ENCODE measurements around the gene RIMBP3C. TPM values are rescaled to one million over a fixed set of nuclear protein-coding genes. Genes with fewer than 3 reads are reported as not detected.

RIMBP3C gene
- total RNA-seq, 1 experiment from 2014 or later = 1.9 TPM

Other genes starting within 250 kb of the RIMBP3C start
- 0.87 and 1.0 TPM in 2 replicates for gene RIMBP3B, start 167.7 kb downstream of the RIMBP3C start, total RNA-seq (2021)
- 11.3 and 13.1 TPM in 2 replicates for gene HIC2, start 134.1 kb downstream of the RIMBP3C start, total RNA-seq (2021)
- gene TMEM191C, start 84.1 kb downstream of the RIMBP3C start, total RNA-seq (2021) = 0.82 and 1.7 TPM in 2 replicates
- gene UBE2L3, start 16.3 kb upstream of the RIMBP3C start, total RNA-seq (2021) = 111 and 118 TPM in 2 replicates
- gene YDJC, start 78.6 kb upstream of the RIMBP3C start, total RNA-seq (2021) = 33.8 and 37.0 TPM in 2 replicates
- gene CCDC116, start 81.3 kb upstream of the RIMBP3C start, total RNA-seq (2021) = 1.3 and 2.3 TPM in 2 replicates
- 50.1 and 55.3 TPM in 2 replicates for gene SDF2L1, start 90.8 kb upstream of the RIMBP3C start, total RNA-seq (2021)
- gene PPIL2, start 114.6 kb upstream of the RIMBP3C start, total RNA-seq (2021) = 46.8 and 49.3 TPM in 2 replicates
- gene YPEL1, start 184.3 kb upstream of the RIMBP3C start, total RNA-seq (2021) = 3.6 and 7.5 TPM in 2 replicates